A673 (cell line): Measurements from ENCODE around the gene COX6B1.

Experiments
- CTCF ChIP-seq: fragments of 300-800, 200-600 bp; sonication (generic); conservative IDR thresholded peaks from 2 replicates; pipeline ENCODE4 v1.5.1; 2017; ENCODE audit warnings: low read depth, mild to moderate bottlenecking, antibody characterized with exemption, low read length, moderate library complexity, mixed read lengths
- EZH2 ChIP-seq: fragments of 200-600 bp; sonication (generic); IDR thresholded peaks from 2 replicates; pipeline ENCODE4 v1.6.1; 2017; ENCODE audit warnings: borderline replicate concordance, low read depth, mild to moderate bottlenecking, mixed read lengths, antibody characterized with exemption, low read length; ENCODE audit not compliant: poor library complexity, severe bottlenecking

- TF ChIP-seq CTCF (no peak), EZH2 (no peak)
These were observed 22.6 kb downstream of the COX6B1 start for GRCh38 chr19:35670686-35671085.
